ENCODE results near the gene ATP2B2. TPM values are rescaled to one million over a fixed set of nuclear protein-coding genes. Genes with fewer than 3 reads are reported as not detected.

The ATP2B2 gene
- polyA plus RNA-seq, 3 donors = not detected

- H3K27ac ChIP-seq (ENCODE audit: low read depth in 1 of 2, low read length in 2 of 2) = no peak overlapping the region
- no peak for TF ChIP-seq CTCF (IDR thresholded peaks at IDR 0.05)
- H3K4me1 Mint-ChIP-seq = peaks cover 5% of the 10 kb centered on the region
- peaks cover 5 to 27% of the 10 kb centered on the region in 2 donors for H3K27me3 ChIP-seq (ENCODE audit: control insufficient read depth in 2 of 2, insufficient read depth in 2 of 2, low read length in 2 of 2)
- H3K4me1 ChIP-seq (ENCODE audit: control insufficient read depth in 1 of 2, insufficient read depth in 2 of 2, low read length in 2 of 2) = no peaks in the 10 kb centered on the region
- 74% methylated on average over 5 of the region's 6 CpGs for WGBS (ENCODE audit: insufficient coverage)
- H3K79me2 ChIP-seq (ENCODE audit: insufficient read depth, low read length) = no peaks in the 10 kb centered on the region
- no peak overlapping the region for H3K9ac ChIP-seq (ENCODE audit: insufficient read depth, low read length, poor library complexity, severe bottlenecking)
- peaks cover 24 to 35% (median 27%) of the 10 kb centered on the region in 3 donors for H3K27me3 Mint-ChIP-seq (ENCODE audit: low read depth in 3 of 3)
- no peak for DNase-seq
- H3K9me3 ChIP-seq (replicated peaks in 1 of 2; ENCODE audit: control insufficient read depth in 1 of 2, insufficient read depth in 1 of 2, low read length in 2 of 2) = no peaks in the 10 kb centered on the region
- H3K4me3 Mint-ChIP-seq = no peak overlapping the region
- no peak overlapping the region for H2AFZ ChIP-seq (ENCODE audit: insufficient read depth, low read depth, low read length, poor library complexity, severe bottlenecking)
- H4K20me1 ChIP-seq (ENCODE audit: insufficient read depth, low read length) = no peaks in the 10 kb centered on the region
- H3K9me3 Mint-ChIP-seq = peaks cover 0 to 4% (median 0%) of the 10 kb centered on the region in 7 donors
- no peak overlapping the region for H3K27ac Mint-ChIP-seq
- intact Hi-C loops (cut with micrococcal nuclease) = no loop called here
- H3K36me3 ChIP-seq (replicated peaks in 1 of 2; ENCODE audit: control insufficient read depth in 1 of 2, insufficient read depth in 2 of 2, low read length in 2 of 2) = no peaks in the 10 kb centered on the region
- H3K36me3 Mint-ChIP-seq = no peaks in the 10 kb centered on the region
- no peak overlapping the region for H3K4me3 ChIP-seq (replicated peaks in 1 of 3; ENCODE audit: low read depth in 2 of 3, low read length in 3 of 3)
- no peak overlapping the region for H3K4me2 ChIP-seq (replicated peaks; ENCODE audit: extremely low read depth, low read length, poor library complexity, severe bottlenecking)
Observed at GRCh38 chr3:10508619-10509260, 3.4 kb upstream of the ATP2B2 start.

- H3K9me3 ChIP-seq (replicated peaks in 1 of 2; ENCODE audit: control insufficient read depth in 1 of 2, insufficient read depth in 1 of 2, low read length in 2 of 2) = no peaks in the 10 kb centered on the region
- H2AFZ ChIP-seq (ENCODE audit: insufficient read depth, low read depth, low read length, poor library complexity, severe bottlenecking) = no peak overlapping the region
- no peaks in the 10 kb centered on the region for H3K36me3 ChIP-seq (replicated peaks in 1 of 2; ENCODE audit: control insufficient read depth in 1 of 2, insufficient read depth in 2 of 2, low read length in 2 of 2)
- no peaks in the 10 kb centered on the region for H3K79me2 ChIP-seq (ENCODE audit: insufficient read depth, low read length)
- no peak overlapping the region for H3K9ac ChIP-seq (ENCODE audit: insufficient read depth, low read length, poor library complexity, severe bottlenecking)
- H4K20me1 ChIP-seq (ENCODE audit: insufficient read depth, low read length) = no peaks in the 10 kb centered on the region
- TF ChIP-seq CTCF (IDR thresholded peaks at IDR 0.05) = no peak
- peaks cover 0 to 4% (median 0%) of the 10 kb centered on the region in 7 donors for H3K9me3 Mint-ChIP-seq
- H3K4me2 ChIP-seq (replicated peaks; ENCODE audit: extremely low read depth, low read length, poor library complexity, severe bottlenecking) = no peak overlapping the region
- DNase-seq = no peak
- H3K4me3 ChIP-seq (replicated peaks in 1 of 3; ENCODE audit: low read depth in 2 of 3, low read length in 3 of 3) = no peak overlapping the region
- no peak overlapping the region for H3K4me3 Mint-ChIP-seq
- peaks cover 24 to 40% (median 32%) of the 10 kb centered on the region in 3 donors for H3K27me3 Mint-ChIP-seq (ENCODE audit: low read depth in 3 of 3)
- no peak overlapping the region for H3K27ac Mint-ChIP-seq
- 81% methylated on average over 3 of the region's 3 CpGs for WGBS (ENCODE audit: insufficient coverage)
- intact Hi-C loops (cut with micrococcal nuclease) = no loop called here
- H3K36me3 Mint-ChIP-seq = no peaks in the 10 kb centered on the region
- H3K27me3 ChIP-seq (ENCODE audit: control insufficient read depth in 2 of 2, insufficient read depth in 2 of 2, low read length in 2 of 2) = peaks cover 5 to 30% of the 10 kb centered on the region in 2 donors
- H3K4me1 Mint-ChIP-seq = peaks cover 5% of the 10 kb centered on the region
- H3K4me1 ChIP-seq (ENCODE audit: control insufficient read depth in 1 of 2, insufficient read depth in 2 of 2, low read length in 2 of 2) = no peaks in the 10 kb centered on the region
- no peak overlapping the region for H3K27ac ChIP-seq (ENCODE audit: low read depth in 1 of 2, low read length in 2 of 2)
Observed at GRCh38 chr3:10508235-10508618, 2.8 kb upstream of the ATP2B2 start.
